K562 (cell line): Measurements from ENCODE around the gene TMPRSS7. TPM values are rescaled to one million over a fixed set of nuclear protein-coding genes. Genes with fewer than 3 reads are reported as not detected.

Experiments used
- ATF4 ChIP-seq: fragments of 450-650 bp; formaldehyde crosslinking; IDR thresholded peaks from 2 replicates; pipeline ENCODE4 v1.4.0; 2022; ENCODE audit warnings: mild to moderate bottlenecking, moderate library complexity
- C11orf30 ChIP-seq: fragments of 450-650 bp; IDR thresholded peaks from 2 replicates; pipeline ENCODE4 v1.6.1; 2016; ENCODE audit warnings: low read depth, mild to moderate bottlenecking
- CEBPG ChIP-seq, 3 experiments: fragments of 200-800 bp in 1 of 3; sonication (Bioruptor generic) in 1 of 3; sonication (generic) in 1 of 3; formaldehyde crosslinking in 1 of 3; IDR thresholded peaks in 2 of 3; conservative IDR thresholded peaks in 1 of 3; 2 replicates each; pipeline versions ENCODE4 v1.6.1 to v1.8.0; 2016 to 2022; ENCODE audit warnings: missing compliant biosample characterization in 2 of 3, missing genetic modification characterization in 2 of 3, mild to moderate bottlenecking in 1 of 3, missing genetic modification reagents in 1 of 3
- DACH1 ChIP-seq: fragments of 450-650 bp; IDR thresholded peaks from 2 replicates; pipeline ENCODE4 v1.6.1; 2018; ENCODE audit not compliant: partially characterized antibody
- E2F1 ChIP-seq: sonication (generic); formaldehyde crosslinking; IDR thresholded peaks from 2 replicates; pipeline ENCODE4 v1.8.1; 2023; ENCODE audit warnings: mild to moderate bottlenecking, missing genetic modification reagents, moderate library complexity
- EGR1 ChIP-seq: fragments of 450-650 bp; conservative IDR thresholded peaks from 2 replicates; pipeline ENCODE4 v1.6.1; 2017; ENCODE audit warnings: mild to moderate bottlenecking
- FOXJ3 ChIP-seq: sonication (generic); formaldehyde crosslinking; IDR thresholded peaks from 2 replicates; pipeline ENCODE4 v1.4.0; 2020; ENCODE audit warnings: mild to moderate bottlenecking, missing genetic modification reagents
- HMG20A ChIP-seq: fragments of 450-650 bp; formaldehyde crosslinking; conservative IDR thresholded peaks from 2 replicates; pipeline ENCODE4 v1.4.0; 2020; ENCODE audit warnings: mild to moderate bottlenecking, mixed read lengths
- MYC ChIP-seq, 2 experiments: fragments of 250-450 bp in 1 of 2; sonication (Bioruptor Pico) in 1 of 2; IDR thresholded peaks; 2 replicates each; pipeline versions ENCODE4 v1.5.1 to v1.6.1; 2012 to 2021; ENCODE audit warnings: low read depth in 2 of 2, borderline replicate concordance in 1 of 2, improper control_type of control experiment in 1 of 2, low read length in 1 of 2, mild to moderate bottlenecking in 1 of 2, moderate library complexity in 1 of 2
- NFYB ChIP-seq: IDR thresholded peaks from 2 replicates; pipeline ENCODE4 v1.6.1; 2011; ENCODE audit warnings: mild to moderate bottlenecking, moderate library complexity; ENCODE audit not compliant: insufficient read length; ENCODE audit errors: extremely low read depth
- NKRF ChIP-seq: fragments of 450-650 bp; IDR thresholded peaks from 2 replicates; pipeline ENCODE4 v1.6.1; 2016; ENCODE audit warnings: borderline replicate concordance
- PTRF ChIP-seq: fragments of 450-650 bp; IDR thresholded peaks from 2 replicates; pipeline ENCODE4 v1.6.1; 2016; ENCODE audit warnings: mild to moderate bottlenecking, missing genetic modification characterization, missing compliant biosample characterization
- SAFB ChIP-seq: fragments of 200-400 bp; formaldehyde crosslinking; IDR thresholded peaks from 2 replicates; pipeline ENCODE4 v1.6.1; 2017; ENCODE audit warnings: low read depth, low read length, borderline replicate concordance
- SMARCE1 ChIP-seq: fragments of 450-650 bp; IDR thresholded peaks from 2 replicates; pipeline ENCODE4 v1.7.1; 2016; ENCODE audit warnings: mild to moderate bottlenecking
- USF1 ChIP-seq: sonication (generic); formaldehyde crosslinking; IDR thresholded peaks from 2 replicates; pipeline ENCODE4 v1.9.0; 2022; ENCODE audit warnings: mild to moderate bottlenecking, missing genetic modification reagents
- ZBTB26 ChIP-seq: fragments of 450-650 bp; formaldehyde crosslinking; IDR thresholded peaks from 2 replicates; pipeline ENCODE4 v1.4.0; 2022; ENCODE audit warnings: missing genetic modification characterization
- ZNF24 ChIP-seq: fragments of 450-650 bp; IDR thresholded peaks from 2 replicates; pipeline ENCODE4 v1.6.1; 2016
- ZNF668 ChIP-seq: fragments of 250-450 bp; sonication (Bioruptor Pico); IDR thresholded peaks from 2 replicates; pipeline ENCODE4 v1.8.0; 2022; ENCODE audit warnings: mild to moderate bottlenecking, inconsistent platforms
- polyA plus RNA-seq, 8 experiments: library from polyadenylated mRNA; depleted of rRNA in 4 of 8; stranded (reverse) in 5 of 8; unstranded in 3 of 8; fragments of >200 nt; fragmentation: Nextera tagmentation in 2 of 8; fragmentation: Illumina TruSeq in 1 of 8; extraction: Ambion mirVana in 2 of 8; extraction: Trizol in 1 of 8; gene quantifications; 2 replicates each; pipeline versions ENCODE4 v1.2.1 to v1.2.3, GENCODE V29; 2011 to 2014; ENCODE audit warnings: inconsistent platforms in 1 of 8, missing spikeins in 1 of 8
- total RNA-seq, 7 experiments: library from RNA; depleted of rRNA in 6 of 7; stranded (reverse); fragments of >200 nt in 6 of 7; fragmentation: Illumina TruSeq in 2 of 7; extraction: Trizol in 2 of 7; gene quantifications; 2 replicates each; pipeline versions ENCODE4 v1.2.1 to v1.2.3, GENCODE V29; 2011 to 2021; ENCODE audit warnings: low replicate concordance in 1 of 7

The TMPRSS7 gene
- total and polyA plus RNA-seq, 9 of the 15 experiments (the other 6 are each of a cell fraction or from before 2014, with no cell fraction given): not detected

- TF ChIP-seq NKRF (peak; percentile 33; the same call in 1 of the 2 replicates), ATF4 (CRISPR knock-in tag) (no peak), MYC (IDR thresholded peaks at IDR 0.05; ENCODE audit: low read depth, low read length) (peak; percentile 78; the same call in 1 of the 2 replicates), MYC (CRISPR knock-in tag; IDR thresholded peaks at IDR 0.05; ENCODE audit: borderline replicate concordance, low read depth) (no peak), HMG20A (CRISPR knock-in tag) (no peak), ZNF24 (no peak), SAFB (no peak), FOXJ3 (CRISPR knock-in tag) (no peak), SMARCE1 (no peak), ZBTB26 (no peak), NFYB (no peak), PTRF (tag) (no peak), EGR1 (no peak), USF1 (CRISPR knock-in tag) (no peak), E2F1 (CRISPR knock-in tag) (no peak), C11orf30 (no peak), CEBPG (CRISPR knock-in tag; IDR thresholded peaks at IDR 0.05) (no peak), CEBPG (tag; conservative IDR thresholded peaks at IDR 0.05 in 1 of 2, IDR thresholded peaks at IDR 0.05 in 1 of 2) (no peak), ZNF668 (CRISPR knock-in tag) (no peak), DACH1 (no peak)
Measured at GRCh38 chr3:112086076-112086854, 51.7 kb downstream of the TMPRSS7 start, which contains the start of gene C3orf52 (continued).
